Renal cortex interstitium (tissue), 15 donors: ENCODE results near the gene FGF12. TPM values are rescaled to one million over a fixed set of nuclear protein-coding genes. Genes with fewer than 3 reads are reported as not detected.
"Not testable (repeated sequence)": the region's sequence is repeated elsewhere in the genome, so short reads cannot be mapped to it uniquely, and the experiment has no call there.

Experiments used
- DNase-seq, 11 donors: peaks; one replicate each; pipeline ENCODE4 v3.0.0-alpha.2; 2013; ENCODE audit warnings: low read depth in 9 of 11, low spot score in 4 of 11; ENCODE audit errors: extremely low read depth in 1 of 11
- long read RNA-seq, 16 experiments: transcript quantifications; one replicate each; lab custom pipeline, GENCODE V29; 2026
- polyA plus RNA-seq, 3 donors: library from polyadenylated mRNA; unstranded; fragments of 120-200 nt; gene quantifications; one replicate each; pipeline ENCODE4 v1.2.1, GENCODE V29; 2013; ENCODE audit not compliant: insufficient read length in 3 of 3

The FGF12 gene
- 1 to 10 TPM; 6.1 to 7.3 (median 7.1) TPM for polyA plus RNA-seq
- long read RNA-seq, donor 1, partial matches to known transcripts, result 0 of 1 reads
- long read RNA-seq, donor 1, other reads (novel, unspliced or antisense), result 0 of 1 reads
- long read RNA-seq, donor 2, partial matches to known transcripts, result 0 of 1 reads
- long read RNA-seq, donor 2, other reads (novel, unspliced or antisense), result 0 of 1 reads
- long read RNA-seq, donor 3, partial matches to known transcripts, result 0 of 1 reads
- long read RNA-seq, donor 3, other reads (novel, unspliced or antisense), result 0 of 1 reads
- long read RNA-seq, donor 4, result 0 reads
- long read RNA-seq, donor 5, result 0 reads
- long read RNA-seq, donor 6, partial matches to known transcripts, result 0 of 1 reads
- long read RNA-seq, donor 6, other reads (novel, unspliced or antisense), result 0 of 1 reads
- long read RNA-seq, donor 7, partial matches to known transcripts, result 0 of 1 reads
- long read RNA-seq, donor 7, other reads (novel, unspliced or antisense), result 0 of 1 reads
- long read RNA-seq, donor 8, result 0 reads
- long read RNA-seq, donor 9, partial matches to known transcripts, result 0 of 1 reads
- long read RNA-seq, donor 9, other reads (novel, unspliced or antisense), result 0 of 1 reads
- long read RNA-seq, donor 10, result 0 reads
- long read RNA-seq, donor 11, result 0 reads
- long read RNA-seq, donor 12, partial matches to known transcripts, result 0 of 1 reads
- long read RNA-seq, donor 12, other reads (novel, unspliced or antisense), result 0 of 1 reads
- long read RNA-seq, donor 13, result 0 reads
- long read RNA-seq, donor 14, partial matches to known transcripts, result 0 of 1 reads
- long read RNA-seq, donor 14, other reads (novel, unspliced or antisense), result 0 of 1 reads
- long read RNA-seq, donor 15, partial matches to known transcripts, result 0 of 1 reads
- long read RNA-seq, donor 15, other reads (novel, unspliced or antisense), result 0 of 1 reads
- long read RNA-seq, donor 16, partial matches to known transcripts, result 0 of 3 reads
- long read RNA-seq, donor 16, other reads (novel, unspliced or antisense), result 0 of 3 reads

DNA sequence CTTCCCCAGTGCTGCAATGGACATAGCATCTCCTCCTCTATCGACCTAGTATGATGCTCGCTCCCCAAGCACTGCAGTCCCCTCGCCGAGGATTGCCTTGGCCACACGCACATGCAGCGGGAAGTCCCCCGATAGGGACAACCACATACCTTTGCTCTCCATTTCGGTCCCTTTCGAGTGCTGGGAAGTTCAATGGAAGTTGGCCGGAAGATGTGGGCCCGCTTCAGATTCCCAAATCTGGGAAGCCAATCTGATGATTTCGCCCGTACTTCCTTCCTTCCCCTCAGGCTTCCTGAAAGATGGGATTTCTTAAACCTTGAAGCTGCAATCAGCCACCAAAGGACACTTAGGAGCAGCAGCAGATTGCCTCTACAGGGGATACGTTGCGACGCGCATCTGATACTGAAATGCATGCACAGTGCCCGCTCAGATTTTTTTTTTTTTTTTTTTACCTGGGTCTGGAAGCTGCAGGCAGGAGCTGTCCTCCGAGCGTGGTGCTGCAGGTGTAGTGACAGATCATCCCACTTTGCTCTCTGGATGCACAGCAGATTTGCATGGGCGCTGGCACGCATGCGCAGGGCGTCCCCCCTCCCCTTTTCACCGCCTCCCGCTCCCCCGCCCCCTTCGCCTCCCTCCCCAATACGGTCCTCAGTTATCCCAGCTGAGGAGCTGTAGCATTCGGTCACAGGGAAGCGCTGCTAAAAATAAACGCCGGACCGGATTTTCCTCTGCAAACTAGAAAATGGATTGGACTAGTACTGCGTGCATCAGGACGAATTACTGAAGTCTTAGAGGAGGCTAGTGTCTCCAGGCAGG is at the start of gene FGF12:
Gene FGF12, minus strand, starts transcription at position 510 of the 816 bp plus-strand sequence.
- peak; percentile 41 to 83 (median 71) for DNase-seq

DNA sequence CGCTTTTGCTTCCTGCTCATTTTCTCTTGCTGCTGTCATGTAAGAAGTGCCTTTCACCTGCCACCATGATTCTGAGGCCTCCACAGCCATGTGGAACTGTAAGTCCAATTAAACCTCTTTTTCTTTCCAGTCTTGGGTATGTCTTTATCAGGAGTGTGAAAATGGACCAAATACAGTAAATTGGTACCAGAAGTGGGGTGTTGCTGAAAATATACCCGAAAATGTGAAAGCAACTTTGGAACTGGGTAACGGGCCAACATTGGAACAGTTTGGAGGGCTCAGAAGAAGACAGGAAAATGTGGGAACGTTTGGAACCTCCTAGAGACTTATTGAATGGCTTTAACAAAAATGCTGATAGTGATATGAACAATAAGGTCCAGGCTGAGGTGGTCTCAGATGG is 47.0 kb upstream of the FGF12 start:
- not testable (repeated sequence) for DNase-seq

DNA sequence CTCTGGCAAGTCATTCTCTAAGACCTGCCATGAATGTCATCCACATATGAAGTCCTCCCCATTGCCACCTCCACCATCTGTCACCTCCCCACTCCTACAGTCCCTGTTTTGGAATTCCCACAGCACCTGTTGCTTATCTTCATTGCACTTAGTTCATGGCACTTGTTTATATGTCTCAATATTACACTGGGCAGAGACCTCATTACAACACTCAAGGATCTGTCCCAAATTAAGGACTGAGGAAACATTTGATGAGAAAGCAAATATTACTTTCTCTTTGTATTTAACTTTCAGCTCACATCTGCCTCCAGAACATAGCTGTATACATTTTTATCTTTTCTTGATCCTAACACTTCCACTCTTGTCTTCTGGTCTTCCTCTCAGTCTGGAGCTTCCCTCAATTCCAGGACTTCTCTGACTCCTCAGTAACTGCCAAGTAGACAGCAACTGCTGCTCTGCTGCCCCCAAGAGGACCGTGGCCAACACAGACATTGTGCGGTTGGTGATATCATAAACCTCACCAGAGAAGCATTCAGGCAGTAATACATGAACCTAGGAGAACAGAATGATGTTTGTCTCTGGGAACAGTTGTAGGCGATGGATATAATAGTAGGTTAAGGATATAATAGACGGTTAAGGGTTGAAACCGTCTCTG is 45.0 kb upstream of the FGF12 start:
- peak in 7 of 11 donors; percentile 1 to 11 (median 4) for DNase-seq

DNA sequence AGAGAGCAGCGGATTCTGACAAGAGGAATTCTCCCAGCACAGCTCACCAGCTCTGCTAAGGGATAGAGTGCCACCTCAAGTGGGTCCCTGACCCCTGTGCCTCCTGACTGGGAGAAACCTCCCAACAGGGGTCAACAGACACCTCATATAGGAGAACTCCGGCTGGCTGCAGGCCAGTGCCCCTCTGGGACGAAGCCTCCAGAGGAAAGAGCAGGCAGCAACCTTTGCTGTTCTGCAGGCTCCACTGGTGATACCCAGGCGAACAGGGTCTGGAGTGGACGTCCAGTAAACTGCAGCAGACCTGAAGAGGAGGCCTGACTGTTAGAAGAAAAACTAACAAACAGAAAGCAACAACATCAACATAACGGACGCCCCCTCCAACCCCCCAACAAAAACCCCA is 31.3 kb upstream of the FGF12 start:
- no peak for DNase-seq

DNA sequence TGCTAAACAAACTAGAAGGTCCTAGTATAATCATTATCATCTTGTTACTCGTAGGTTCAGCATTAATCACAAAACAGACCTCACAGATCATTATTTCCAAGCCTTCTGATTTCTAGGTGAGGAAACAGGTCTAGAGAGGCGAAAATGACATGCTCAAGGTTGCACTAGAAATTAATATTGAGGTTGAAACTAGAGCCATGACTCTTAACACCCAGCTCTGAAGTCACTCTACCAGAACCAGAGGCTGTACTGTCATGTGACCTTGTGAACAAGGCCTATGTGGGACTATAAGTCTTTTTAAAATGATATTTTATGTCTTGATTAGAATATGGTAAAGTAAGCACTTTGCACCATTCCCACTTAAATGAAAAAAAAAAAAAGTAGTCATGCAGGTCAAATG is 23.8 kb upstream of the FGF12 start:
- no peak for DNase-seq

DNA sequence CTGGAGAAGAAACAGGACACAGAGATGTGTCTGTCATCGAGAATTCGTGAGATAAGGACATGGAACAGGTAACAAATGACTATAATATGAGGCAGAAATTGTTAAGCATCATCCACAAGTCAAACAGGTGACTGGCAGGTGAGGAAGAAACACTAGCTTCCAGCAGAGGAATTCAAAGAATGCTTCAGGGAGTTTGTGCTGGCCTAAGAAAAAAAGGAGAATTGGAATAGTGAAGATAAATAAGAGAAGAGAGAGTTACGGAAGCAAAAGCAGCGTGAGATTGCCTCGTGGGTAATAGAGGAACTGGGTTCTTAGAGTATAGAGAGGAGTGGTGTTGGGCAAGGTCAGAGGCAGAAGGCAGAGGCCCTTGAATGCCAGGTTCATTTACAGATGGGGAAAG is 22.9 kb upstream of the FGF12 start:
- DNase-seq, result no peak

DNA sequence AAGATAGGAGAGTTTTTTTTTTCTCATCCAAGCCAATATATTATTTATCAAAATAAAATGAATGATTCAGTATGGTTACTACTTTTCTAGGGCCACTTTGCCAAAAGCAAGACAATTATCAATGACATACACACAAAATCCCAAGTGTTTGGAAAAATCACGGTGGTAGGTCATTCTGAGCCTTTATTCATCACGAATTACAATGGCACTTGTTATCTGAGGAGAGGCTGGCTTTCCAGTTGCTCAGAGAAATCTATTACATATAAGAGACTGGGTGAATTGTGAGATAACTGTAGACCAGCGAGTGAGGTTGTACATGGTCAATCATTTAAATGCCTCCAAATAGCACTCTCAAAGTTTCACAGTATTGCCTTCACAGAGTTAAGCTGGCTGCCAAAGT is 20.4 kb upstream of the FGF12 start:
- DNase-seq, result no peak

DNA sequence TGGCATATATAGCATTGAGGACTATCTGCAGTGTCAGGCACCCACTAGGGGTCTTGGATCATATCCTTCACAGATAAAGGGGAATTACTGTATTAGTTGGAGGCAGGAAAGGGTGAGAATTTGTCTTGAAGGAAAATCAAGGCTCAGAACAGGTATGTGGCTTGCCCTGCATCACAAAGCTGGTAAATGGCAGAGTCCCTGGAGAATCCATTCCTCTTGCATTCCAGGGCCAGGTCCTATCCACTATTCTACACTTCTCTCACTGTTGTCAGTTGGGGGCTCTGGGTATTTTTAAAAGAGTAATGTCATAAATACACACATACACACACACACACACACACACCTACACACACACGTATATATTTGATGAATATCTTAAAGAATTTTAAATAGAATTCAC is 19.8 kb upstream of the FGF12 start:
- no peak for DNase-seq

DNA sequence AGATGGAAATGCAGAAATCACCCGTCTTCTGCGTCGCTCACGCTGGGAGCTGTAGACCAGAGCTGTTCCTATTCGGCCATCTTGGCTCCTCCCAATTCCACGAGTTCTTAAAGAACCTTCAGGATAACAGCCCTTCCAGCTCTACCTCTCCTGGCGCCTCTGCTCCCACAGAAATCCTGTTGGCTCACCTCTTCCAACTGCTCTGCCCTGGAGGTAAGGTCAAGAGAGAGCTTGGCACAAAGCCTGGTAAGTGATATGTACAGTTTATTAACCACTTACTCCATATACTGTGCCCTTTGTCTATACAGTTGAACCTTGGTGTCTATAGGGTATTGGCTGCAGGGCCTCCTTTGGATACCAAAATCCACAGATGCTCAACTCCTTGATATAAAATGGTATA is 17.8 kb upstream of the FGF12 start:
- no peak for DNase-seq

DNA sequence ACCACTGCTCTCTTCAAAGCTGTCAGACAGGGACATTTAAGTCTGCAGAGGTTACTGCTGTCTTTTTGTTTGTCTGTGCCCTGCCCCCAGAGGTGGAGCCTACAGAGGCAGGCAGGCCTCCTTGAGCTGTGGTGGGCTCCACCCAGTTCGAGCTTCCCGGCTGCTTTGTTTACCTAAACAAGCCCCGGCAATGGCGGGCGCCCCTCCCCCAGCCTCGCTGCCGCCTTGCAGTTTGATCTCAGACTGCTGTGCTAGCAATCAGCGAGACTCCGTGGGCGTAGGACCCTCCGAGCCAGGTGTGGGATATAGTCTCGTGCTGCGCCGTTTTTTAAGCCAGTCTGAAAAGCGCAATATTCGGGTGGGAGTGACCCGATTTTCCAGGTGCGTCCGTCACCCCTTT is 17.3 kb upstream of the FGF12 start:
- DNase-seq, result not testable (repeated sequence)

DNA sequence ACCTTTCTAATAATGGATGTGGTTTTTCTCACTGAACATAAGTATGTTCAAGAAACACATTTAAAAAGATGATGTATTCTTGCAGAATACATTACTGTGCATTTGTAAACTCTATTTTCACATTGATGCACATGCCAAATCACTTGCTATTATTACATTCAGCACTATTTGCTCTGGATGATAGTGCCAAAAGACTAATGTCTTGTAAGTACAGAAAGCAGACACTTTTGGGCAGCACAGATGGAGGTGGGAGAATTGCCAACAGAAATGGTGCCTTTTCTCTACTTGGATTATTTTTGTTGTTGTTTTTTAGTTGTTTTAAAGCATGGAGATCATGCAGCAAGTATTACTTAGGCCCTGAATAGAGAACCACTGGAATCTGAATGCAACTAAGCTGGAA is 10.2 kb upstream of the FGF12 start:
- DNase-seq, result no peak

DNA sequence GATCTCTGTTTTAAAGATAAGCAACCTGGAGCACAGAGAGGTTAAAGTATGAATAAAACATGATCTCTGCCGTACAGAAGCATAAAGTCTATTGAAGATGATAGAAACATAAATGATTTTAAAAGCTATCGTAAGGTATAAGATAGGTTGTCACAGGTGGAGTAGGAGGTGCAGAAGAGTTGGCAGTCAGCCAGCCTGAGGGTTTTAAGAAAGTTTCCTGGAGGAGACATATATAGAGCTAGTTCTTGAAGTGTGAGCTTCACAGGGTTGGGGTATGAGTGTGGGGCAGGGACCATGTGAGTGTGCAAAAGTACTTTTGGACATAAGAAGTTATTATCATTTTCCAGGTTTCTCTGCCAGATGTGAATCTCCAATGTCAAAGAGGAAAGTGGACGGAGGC is 3.9 kb upstream of the FGF12 start:
- DNase-seq, result no peak

DNA sequence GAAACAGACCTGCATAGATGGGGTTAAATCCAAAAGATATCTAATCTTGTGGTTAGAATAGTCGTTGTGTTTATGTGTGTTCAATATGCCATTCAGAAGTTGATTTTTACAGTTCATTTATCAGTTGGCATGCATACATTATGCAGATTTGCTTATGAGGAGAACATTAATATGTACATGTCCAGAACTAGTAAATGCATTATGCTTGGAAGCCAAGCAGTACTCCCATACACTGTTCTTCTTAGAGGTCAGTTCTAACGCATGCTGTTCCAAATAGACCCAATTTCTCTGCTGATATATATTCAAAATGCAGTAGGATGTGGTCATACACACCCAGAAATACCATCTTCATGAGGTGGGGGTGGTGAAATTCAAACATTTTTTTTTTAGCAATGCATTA is 956 bp downstream of the FGF12 start:
- no peak for DNase-seq

DNA sequence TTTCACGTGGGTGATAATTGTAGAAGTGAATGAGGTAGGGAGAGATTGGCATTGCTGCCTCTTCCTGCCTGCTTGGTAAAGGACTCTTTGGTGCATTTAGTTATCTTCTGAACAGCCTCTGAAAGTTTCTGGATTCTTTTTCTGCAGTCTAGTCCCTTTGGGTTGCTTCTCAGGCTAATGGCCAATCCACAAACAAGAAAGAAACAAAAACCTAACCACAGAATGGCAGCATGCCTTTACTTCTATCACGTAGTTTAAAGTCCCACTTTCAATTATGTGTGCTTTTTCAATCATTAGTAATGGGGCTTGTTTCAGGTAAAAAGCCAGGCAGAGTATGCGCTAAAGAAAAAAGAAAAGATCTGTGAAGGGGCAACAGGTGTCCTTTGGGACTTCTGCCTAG is 7.4 kb downstream of the FGF12 start:
- no peak for DNase-seq

DNA sequence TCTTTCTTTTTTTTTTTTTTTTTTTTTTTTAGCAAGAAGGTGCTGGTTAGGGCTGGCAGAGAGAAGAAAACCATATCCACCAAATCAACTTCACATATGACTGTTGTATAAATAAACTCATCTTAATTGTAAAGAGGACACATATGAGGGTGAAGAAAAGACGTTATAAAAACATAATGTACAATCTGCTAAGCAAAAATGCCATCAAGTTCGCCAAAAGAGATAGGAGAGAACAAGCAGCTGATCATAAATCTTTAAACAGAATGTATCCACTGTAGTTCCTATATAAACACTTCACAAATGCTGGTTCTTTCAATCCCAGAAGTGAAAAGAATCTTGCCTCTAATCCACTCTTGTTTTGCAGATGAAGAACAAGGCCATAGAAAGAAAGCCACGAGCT is 9.2 kb downstream of the FGF12 start:
- no peak for DNase-seq

DNA sequence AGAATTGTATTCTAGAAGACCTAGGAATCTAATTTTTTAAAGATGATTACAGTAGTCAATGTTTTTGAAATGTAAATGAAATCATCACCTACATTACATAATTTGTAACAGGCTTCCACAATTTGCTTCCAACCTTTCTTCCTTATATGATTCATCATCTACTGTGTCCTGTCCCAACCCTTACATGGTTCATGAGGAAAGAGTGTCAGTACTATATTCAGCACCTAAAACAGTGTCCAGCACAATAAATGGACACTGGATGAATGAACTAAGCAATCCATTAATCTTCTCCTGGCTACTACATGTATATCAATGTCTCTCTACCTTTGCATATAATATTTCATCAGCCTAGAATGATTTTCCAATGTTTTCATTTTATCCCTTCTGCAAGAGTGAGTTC is 12.2 kb downstream of the FGF12 start:
- no peak for DNase-seq

DNA sequence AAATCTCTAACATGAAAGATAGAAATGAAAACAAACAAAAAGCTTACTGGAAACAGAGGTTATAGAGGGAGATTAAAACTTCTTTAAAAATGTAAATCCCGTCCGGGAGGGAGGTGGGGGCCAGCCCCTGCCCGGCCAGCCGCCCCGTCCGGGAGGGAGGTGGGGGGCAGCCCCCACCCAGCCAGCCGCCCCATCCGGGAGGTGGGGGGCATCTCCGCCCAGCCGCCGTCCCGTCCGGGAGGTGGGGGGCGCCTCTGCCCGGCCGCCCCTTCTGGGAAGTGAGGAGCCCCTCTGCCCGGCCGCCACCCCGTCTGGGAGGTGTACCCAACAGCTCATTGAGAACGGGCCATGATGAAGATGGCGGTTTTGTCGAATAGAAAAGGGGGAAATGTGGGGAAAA is 16.2 kb downstream of the FGF12 start:
- not testable (repeated sequence) for DNase-seq

DNA sequence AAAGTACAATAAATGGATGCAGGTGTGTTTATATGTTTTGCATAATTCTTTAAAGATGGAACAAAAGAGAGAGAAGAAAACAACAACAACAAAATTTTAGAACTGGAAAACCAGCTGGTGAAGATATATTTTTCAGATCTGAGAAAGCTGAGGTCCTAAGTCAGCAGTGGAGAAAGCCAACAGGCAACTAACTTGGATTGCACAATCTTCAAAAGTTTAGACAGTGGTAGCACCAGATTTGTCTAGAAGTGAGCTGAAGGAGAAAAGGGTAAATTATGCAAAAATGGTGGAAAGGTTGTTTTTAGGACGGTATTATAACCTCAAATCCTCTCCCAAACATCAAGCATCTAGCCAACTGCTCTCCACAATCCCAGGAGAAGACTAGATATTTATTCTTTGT is 17.0 kb downstream of the FGF12 start:
- DNase-seq, result no peak

DNA sequence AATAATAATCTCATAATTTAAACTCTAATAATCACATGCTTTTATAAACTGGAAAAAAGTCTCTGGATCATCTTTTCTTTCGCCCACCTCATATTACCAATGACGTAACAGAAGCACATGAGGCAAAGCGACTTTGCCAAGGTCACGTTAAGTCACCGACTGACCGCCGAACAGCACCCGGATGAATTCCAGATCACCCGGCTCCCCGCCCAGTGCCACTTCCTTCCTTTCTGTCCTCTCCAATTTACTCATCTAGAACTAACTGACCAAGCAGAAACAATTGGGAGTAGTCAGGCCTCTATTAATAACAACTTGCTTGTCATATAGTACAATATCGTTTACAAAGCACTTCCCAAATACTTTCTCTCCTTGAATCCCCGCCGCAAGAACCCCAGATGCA is 21.1 kb downstream of the FGF12 start:
- DNase-seq, result no peak
